GM12878 (cell line): Measurements from ENCODE around the gene PON1.

Source experiments
- CTCF ChIP-seq, 3 experiments: IDR thresholded peaks in 2 of 3; conservative IDR thresholded peaks in 1 of 3; 2 replicates each; pipeline ENCODE4 v1.5.1; 2011; ENCODE audit warnings: low read depth in 3 of 3, low read length in 3 of 3, mild to moderate bottlenecking in 3 of 3, control low read depth in 2 of 3, moderate library complexity in 2 of 3, inconsistent platforms in 1 of 3, mixed read lengths in 1 of 3; ENCODE audit not compliant: control insufficient read depth in 2 of 3, insufficient read depth in 1 of 3; ENCODE audit errors: extremely low read depth in 1 of 3
- EGR1 ChIP-seq, 2 experiments: IDR thresholded peaks; 1 replicate in 1 of 2; 2 replicates in 1 of 2; pipeline ENCODE4 v1.6.1; 2011 to 2012; ENCODE audit warnings: low read depth in 2 of 2, low read length in 2 of 2, borderline replicate concordance in 1 of 2, mild to moderate bottlenecking in 1 of 2, moderate library complexity in 1 of 2
- EZH2 ChIP-seq: IDR thresholded peaks from 2 replicates; pipeline ENCODE4 v1.6.1; 2012; ENCODE audit warnings: low read depth, mild to moderate bottlenecking, control low read depth, inconsistent platforms, low read length, borderline replicate concordance; ENCODE audit not compliant: control insufficient read depth
- MTA3 ChIP-seq: IDR thresholded peaks from 2 replicates; pipeline ENCODE4 v1.6.1; 2012; ENCODE audit warnings: low read length, inconsistent platforms, borderline replicate concordance
- REST ChIP-seq: IDR thresholded peaks from 2 replicates; pipeline ENCODE4 v1.6.1; 2012; ENCODE audit warnings: mild to moderate bottlenecking, low read depth, low read length
- TARDBP ChIP-seq: IDR thresholded peaks from 2 replicates; pipeline ENCODE4 v1.6.1; 2016; ENCODE audit warnings: borderline replicate concordance
- ZNF687 ChIP-seq: fragments of 450-650 bp; IDR thresholded peaks from 2 replicates; pipeline ENCODE4 v1.6.1; 2017; ENCODE audit warnings: mild to moderate bottlenecking, moderate library complexity

GRCh38 chr7:95330961-95331337, 6.6 kb upstream of the PON1 start:
- no peak for TF ChIP-seq ZNF687
- TF ChIP-seq CTCF (IDR thresholded peaks at IDR 0.05 in 2 of 3, conservative IDR thresholded peaks at IDR 0.05 in 1 of 3; ENCODE audit: control insufficient read depth in 2 of 3, extremely low read depth in 1 of 3, insufficient read depth in 1 of 3, low read depth in 3 of 3, low read length in 3 of 3): no peak
- TF ChIP-seq REST: no peak
- TF ChIP-seq EGR1 (IDR thresholded peaks at IDR 0.05; ENCODE audit: borderline replicate concordance in 1 of 2, low read depth in 2 of 2, low read length in 2 of 2): no peak
- no peak for TF ChIP-seq MTA3
- TF ChIP-seq TARDBP: no peak
- TF ChIP-seq EZH2: no peak
